Kasumi-1 (cell line): ENCODE data around the gene ERICH4.
"Not testable (repeated sequence)": the region's sequence is repeated elsewhere in the genome, so short reads cannot be mapped to it uniquely, and the experiment has no call there.

Experiments
- DNase-seq, 2 experiments: peaks; one replicate each; lab custom pipeline; 2025; lab: John Stamatoyannopoulos, UW

Gene ERICH4

DNA sequence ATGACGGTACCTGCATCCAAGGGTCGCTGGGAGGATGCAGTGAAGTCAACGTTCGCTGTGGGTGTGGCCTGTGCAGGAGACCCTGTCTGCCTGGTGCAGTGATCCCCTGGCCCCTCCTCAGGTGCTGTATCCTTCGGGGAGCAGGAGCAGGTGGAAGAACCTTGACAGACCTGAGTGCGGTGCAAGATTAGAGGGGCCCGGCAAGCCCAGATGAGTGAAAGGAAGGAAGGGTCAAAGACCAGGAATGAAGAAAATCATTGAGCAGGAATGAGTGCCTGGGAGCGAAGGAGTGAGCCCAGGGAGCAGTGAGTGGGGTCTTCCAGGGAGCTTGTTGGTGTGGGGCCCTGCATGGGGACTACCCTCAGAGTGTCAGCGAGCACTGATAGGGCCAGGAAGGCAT lies 28.5 kb upstream of the ERICH4 start:
- no peak for DNase-seq

DNA sequence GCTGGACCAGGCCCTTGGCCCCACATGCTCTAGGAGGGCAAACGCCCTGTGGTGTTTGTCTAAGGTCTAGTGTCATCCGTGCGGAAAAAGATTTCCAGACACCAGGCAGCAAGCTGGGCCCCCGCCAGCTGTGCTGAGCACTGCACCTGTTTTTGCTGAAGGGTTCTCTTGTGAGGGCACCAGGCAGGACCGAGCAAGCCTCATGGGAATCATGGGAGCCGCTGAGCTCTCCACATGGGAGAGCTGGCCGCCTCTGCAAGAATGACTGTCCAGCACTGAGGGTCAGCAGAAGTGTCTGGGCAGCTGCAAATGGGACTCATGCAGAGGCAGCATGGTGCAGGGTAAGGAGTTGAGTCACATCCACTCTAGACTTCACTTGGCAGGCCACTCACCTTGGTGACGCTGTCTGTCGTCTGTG lies 27.8 kb upstream of the ERICH4 start:
- no peak for DNase-seq

DNA sequence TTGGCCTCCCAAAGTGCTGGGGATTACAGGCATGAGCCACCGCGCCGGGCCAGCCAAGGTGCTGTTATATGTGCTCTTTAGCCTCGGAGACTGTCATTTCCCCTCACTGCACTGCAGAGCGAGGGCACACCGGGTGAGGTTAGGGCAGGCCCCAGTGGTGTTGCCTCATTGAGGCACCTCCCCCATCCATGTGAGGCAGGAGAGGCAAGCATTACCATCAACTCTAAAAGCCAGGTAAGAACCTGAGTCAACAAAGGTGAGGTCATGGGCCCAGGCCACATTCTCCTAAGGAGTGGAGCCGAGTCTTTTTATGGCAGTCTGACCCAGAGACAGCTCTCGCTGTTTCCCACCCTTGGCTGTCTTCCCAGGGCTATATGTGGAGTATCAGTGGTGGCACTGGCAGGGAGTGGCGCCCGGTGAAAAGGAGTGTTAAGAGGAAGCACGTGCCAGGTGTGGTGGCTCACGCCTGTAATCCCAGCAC lies 26.7 kb upstream of the ERICH4 start:
- DNase-seq = no peak

DNA sequence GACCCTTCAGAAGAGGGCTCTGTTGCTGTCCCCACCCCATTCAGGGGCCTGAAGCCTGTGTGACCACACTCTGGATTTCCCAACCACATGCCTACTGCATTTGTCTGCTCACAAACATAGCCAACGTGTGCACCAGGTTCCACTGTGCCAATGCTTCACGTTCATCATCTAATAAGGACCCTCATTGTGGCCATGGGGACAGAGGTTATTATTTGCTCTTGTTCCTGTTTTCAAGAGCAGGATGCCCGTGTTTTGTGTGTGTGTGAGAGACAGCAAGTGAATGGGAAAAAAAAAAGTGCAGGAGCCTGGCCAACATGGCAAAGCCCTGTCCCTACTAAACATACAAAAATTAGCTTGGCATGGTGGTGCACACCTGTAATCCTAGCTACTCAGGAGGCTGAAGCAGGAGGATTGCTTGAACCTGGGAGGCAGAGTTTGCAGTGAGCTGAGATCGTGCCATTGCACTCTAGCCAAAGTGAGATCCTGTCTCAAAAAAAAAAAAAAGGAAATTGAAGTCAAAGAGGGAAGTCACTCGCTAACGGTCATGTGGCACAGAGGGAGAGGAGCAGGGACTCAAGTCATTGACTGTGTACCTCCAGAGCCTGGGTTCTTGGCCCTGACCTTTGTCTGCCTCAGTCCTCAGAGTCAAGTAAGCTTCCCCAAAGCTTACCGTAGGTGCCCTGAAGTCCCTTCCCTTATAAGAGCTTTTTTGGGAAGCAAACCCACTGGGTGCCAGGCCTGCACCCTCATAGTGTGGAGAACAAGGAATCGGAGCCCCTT lies 22.7 kb upstream of the ERICH4 start:
- DNase-seq = peak; percentile 81 to 82

DNA sequence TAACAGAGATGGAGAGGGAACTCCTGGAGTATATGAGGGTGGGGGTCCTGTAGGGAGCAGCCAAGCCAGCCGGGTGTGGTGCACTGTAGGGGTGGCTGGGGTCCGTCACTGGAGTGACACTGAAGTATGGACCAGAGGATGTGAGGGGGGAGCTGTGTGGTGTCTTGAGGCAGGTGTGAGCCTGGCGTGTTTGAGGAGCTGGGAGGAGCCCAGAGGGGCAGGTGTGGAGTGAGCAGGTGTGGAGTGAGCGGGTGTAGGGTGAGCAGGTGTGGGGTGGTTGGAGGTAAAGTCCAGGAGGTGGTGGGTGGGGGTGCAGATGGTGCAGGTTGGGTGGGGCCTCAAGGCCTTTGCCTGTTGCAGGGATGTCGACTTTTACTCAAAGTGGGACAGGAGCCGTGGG lies 21.6 kb upstream of the ERICH4 start:
- DNase-seq = no peak

DNA sequence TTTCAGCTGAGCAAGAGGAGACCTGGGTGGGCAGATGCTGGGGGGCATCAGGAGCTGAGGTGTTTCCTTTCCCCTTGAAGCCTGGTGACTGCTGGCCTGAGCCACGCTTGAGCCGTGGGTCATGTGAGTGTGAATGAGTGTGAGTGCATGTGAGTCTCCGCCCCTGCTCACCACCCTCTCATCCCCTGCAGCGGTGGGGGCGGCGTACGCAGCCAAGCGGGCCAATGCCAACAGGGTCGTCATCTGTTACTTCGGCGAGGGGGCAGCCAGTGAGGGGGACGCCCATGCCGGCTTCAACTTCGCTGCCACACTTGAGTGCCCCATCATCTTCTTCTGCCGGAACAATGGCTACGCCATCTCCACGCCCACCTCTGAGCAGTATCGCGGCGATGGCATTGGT lies 21.0 kb upstream of the ERICH4 start:
- DNase-seq = no peak

DNA sequence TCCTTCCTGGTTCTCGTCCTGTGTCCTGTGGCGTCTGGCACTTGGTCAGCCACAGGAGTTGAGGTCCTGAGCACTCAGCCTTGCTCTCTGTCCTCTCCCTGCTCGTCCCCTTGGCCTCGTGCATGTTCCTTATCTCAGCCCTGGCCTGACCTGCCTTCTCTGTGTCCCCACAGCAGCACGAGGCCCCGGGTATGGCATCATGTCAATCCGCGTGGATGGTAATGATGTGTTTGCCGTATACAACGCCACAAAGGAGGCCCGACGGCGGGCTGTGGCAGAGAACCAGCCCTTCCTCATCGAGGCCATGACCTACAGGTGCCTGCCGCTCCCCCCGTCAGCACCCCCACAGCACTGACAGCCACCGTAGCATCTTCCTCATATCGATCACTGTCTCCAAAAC lies 20.5 kb upstream of the ERICH4 start:
- DNase-seq = no peak

DNA sequence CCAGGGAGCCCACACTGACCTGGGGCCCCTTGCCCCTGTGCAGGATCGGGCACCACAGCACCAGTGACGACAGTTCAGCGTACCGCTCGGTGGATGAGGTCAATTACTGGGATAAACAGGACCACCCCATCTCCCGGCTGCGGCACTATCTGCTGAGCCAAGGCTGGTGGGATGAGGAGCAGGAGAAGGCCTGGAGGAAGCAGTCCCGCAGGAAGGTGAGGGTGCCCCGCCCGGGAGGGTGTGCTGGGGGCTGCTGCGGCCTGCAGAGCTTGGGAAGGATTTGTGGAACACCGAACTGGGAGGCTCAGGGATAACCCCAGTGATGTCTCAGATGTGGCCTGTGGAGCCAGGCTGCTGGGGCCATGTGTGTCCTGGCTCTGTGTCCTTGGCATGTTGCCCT lies 20.0 kb upstream of the ERICH4 start:
- no peak for DNase-seq

DNA sequence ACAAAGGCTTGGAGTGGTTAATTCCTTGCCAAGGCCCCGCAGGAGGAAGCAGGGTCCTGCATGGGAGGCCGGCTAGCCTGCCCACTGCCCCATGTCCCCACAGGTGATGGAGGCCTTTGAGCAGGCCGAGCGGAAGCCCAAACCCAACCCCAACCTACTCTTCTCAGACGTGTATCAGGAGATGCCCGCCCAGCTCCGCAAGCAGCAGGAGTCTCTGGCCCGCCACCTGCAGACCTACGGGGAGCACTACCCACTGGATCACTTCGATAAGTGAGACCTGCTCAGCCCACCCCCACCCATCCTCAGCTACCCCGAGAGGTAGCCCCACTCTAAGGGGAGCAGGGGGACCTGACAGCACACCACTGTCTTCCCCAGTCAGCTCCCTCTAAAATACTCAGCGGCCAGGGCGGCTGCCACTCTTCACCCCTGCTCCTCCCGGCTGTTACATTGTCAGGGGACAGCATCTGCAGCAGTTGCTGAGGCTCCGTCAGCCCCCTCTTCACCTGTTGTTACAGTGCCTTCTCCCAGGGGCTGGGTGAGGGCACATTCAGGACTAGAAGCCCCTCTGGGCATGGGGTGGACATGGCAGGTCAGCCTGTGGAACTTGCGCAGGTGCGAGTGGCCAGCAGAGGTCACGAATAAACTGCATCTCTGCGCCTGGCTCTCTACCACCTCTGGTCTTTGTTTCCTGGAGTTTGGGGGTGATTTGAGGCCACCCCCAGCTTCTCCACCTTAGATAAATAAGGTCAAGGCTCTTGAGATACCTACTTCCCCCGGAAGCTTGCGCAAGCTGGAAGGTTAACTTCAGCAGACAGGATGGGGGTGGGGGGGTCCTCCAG lies 18.4 kb upstream of the ERICH4 start:
- DNase-seq = no peak

DNA sequence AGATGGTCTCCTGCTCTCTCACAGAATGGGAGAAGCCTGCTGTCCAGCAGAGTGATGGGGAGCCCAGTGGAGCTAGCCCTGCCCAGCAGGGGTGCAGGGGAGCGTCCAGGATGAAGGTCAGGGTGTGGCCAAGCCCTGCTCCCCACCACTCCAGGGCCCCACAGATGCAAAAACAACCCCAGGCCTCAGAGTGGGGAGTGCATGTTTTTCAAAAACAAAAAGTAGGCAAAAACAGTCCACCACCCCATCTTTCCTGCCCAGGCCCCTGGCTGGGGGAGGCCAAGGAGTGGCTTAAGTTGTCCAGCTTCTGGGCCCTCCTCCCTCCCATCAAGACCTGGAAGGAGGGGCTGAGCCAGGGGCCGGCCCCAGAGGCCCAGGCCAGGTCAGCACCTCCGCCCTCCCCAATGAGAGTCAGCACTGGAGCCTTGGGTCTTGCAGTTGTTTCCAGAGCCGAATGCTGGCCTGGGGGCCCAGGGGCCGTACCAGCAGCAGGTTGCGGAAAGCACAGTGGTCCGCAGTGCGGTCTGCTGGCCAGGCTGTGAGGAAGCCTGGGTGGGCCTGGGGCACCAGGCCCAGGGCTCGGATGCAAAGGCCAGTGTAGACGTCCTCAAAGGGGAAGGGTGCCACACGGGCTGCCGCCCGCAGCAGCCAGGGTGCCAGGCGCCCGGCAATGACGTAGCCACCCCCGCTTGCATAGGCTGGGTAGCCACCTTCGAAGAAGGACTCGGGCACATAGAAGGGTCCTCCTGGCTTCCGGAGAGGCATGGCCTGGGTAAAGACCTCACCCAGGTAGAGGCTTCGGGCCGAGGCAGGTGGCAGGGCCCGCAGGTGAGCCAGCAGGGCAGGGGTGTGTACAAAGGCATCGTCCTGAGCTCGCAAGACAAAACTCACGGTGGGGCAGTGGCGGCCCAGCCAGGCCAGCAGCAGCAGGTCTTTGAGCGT lies 17.5 kb upstream of the ERICH4 start:
- DNase-seq = no peak

DNA sequence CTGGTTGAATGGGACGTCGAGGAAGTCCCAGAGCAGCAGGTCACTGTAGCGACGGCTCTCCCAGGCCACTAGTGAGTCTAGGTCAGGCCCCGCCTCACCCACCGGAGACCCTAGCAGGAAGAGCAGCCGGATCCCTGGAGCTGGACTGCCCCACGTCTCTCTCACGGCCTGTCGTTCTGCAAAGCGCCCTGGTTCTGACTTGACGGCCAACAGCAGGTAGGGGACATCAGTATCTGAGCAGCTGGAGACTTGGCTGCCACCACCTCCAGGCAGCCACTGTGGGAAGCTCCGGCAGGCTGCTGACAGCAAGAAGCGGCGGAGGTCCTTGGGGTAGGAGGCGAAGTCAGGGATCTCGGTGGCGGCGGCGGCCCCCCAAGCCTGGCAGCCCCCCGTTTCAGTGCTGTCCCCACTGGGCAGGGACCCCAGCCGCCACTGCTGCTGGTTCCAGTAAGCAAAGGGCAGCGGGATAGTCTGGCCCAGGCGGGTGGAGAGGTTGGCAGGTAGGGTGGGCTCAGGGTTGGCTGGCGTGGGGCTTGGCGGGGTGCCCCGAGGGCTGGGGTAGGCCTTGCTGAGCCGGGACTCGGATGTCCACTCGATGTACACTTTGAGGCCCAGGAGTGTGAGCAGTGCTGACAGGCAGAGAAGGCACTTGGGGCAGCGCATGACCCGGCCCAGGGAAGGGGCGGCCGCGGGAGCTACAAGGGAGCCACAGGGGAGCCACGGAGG lies 16.7 kb upstream of the ERICH4 start:
- DNase-seq = no peak

DNA sequence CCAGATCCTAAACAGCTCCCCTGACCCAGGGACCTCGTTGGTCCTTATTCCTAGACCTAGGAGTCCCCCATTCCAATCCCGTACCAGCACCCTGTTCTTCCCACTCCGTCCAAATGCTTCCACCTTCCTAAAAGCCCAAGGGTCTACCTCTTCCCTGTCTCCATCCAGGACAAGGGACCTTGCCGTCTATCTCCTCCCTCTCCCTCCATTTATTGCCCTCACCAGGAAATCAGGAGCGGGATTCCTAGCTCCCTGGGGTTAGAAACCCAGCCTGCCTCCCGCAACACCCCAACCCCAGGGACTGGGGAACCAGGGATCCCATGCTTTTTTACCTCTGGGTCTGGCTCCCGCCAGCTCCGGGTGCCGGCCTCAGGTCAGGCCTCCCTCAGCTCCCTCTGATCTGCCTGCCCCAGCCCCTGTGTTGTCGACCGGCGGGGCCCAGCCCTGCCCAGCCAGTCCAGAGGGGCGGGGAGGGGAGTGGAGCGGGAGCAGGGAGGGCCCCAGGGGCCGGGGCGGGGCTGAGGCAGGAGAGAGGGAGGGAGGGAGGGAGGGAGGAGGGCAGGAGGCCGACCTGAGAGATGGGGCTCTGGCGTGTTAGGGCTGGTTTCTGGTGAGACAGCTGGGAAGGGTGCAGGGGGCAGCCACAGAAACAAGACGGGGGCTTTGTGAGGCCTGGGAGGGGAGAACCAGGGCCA lies 15.9 kb upstream of the ERICH4 start, which contains the start of gene B3GNT8:
B3GNT8 (minus strand) TSS at position 423 of the 695 bp plus-strand sequence. CDS start 596 bp downstream, outside the sequence.
- DNase-seq = peak; percentile 70 to 71

DNA sequence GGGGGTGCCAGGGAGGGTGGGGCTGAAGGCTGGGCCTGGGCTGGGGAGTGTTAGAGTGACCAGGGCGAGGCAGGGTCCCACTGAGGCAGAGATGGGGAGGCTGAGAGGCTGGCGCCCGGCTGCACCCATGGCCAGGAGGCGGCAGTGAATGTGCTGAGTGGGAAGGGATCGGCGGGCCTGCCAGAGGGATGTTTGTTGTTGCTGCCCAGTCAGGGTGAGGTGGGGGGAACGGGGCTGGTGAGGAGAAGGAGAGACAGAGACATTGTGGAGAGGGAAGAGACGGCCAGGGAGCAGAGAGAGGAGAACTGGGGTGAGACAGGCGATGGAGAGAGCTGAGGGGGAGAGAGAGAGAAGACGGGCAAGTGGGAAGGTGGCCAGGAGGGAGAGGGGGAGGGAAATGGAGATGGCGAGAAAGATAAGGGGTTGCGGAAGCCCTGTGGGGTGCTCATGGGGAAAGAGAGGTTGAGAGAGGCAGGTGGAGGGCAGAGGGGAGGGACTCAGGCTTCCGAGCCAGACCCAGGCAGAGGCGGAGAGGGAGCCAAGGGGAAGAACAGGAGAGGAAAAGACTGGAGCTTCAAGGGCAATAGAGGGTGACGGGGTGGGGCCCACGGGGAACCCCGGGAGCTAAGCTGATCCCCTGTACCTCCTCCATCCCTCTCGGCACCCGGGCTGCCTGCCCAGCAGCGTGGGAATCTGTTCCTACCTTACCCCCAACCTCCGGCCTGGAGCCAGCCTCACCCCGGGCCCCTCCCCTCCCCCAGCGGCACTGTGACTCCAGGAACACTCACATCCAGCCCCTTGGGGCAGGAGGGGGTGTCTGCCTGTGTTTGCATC lies 15.1 kb upstream of the ERICH4 start:
- DNase-seq = peak; percentile 59 to 61

DNA sequence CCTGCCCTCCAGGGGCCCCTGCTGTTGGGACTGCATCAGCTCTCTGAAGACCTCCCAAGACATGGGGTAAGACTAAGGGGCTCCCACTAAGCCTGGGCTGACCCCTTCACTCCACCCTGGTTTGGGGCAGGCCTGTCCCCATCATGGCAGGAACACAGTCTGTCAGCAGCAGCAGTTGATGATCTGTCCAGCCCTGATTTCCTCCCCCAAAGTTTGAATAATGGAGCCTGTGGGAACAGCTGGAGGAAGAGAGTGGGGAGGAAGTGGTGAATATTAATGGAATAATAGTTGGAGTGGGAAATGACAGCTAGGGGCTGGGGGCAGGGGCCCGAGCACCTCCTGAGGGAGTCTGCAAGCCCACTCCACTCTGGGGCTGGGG lies 14.5 kb upstream of the ERICH4 start:
- no peak for DNase-seq

DNA sequence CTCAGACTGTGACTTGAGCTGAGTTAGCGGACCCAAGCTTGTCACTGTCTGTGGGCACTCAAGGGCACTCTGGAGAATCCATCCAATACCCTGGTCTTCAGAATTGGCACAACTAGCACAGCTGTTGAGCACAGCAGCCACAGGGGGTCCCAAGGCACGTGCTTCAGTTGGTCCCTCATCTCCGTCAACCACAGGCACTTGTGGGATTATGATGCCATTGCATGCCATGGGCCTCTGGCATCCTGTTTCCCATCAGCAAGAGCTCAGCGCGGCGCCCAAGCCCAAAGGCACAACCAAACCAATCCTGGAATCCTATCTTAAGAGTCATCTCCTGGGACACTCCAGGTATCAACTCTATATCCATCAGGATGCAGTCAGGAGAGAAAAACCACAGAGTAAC lies 12.0 kb upstream of the ERICH4 start:
- no peak for DNase-seq

DNA sequence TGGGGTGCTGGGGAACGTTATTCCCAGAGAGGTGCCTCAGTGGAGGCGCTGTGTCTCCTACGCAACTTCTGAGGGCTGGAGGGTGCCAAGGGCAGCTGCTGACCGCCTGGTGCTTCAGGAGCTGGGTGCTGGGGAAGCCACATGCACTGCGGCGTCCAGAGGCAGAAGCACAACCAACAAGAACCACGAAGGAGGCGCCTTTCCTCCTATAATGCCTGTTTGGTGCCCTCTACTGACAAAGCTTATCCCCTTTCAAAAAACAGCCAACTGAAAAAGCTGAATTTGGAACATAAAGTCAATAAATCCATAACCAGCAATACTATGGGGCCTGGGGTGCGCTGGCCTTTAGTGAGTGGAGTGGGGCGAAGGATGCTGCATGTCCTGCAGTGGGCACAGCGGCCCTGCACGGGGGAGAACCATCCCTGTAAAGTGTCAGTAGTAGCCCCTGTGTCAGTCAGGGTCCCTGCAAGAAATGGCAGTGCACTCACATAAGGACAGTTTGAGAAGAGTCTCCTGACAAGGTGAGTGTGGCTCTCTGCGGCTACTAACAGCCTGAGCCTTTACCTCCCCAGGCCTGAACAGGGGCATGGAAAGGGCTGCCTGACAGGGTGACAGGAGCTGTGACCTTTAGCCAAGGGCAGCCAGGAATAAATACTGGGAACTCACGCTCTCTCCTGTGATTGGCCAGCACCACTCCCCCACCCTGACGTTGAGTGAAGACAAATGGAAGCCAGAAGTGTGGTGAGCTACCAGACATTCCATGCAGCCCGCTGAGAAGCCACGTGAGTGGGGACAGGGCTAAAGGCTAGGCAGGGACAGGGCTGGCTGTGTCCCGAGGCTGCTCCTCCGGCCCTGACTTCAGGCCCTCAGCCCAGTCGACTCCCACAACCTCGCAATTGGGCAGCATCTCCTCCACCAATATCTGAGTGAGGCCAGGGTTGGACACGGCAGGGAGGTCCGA lies 11.2 kb upstream of the ERICH4 start:
- DNase-seq = peak; percentile 79 to 86

DNA sequence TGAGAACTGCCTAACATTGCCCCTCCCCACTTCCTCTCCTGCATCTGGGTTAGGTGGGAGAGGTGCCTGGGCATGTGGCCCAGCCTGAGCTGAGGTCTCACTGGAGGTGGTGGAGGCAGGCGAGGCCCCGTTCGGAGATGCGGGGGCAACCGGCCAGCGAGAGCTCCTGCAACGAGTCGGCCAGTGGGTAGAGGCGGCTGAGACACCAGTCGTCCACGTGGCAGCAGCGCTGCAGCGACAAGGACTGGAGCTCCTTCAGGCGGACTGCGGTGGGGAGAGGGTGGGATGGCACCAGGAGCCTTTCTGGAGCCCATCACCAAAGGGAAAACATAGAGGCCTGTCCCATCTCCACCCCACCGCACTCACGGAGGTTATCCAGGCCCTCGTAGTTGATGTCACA lies 9.8 kb upstream of the ERICH4 start:
- no peak for DNase-seq

DNA sequence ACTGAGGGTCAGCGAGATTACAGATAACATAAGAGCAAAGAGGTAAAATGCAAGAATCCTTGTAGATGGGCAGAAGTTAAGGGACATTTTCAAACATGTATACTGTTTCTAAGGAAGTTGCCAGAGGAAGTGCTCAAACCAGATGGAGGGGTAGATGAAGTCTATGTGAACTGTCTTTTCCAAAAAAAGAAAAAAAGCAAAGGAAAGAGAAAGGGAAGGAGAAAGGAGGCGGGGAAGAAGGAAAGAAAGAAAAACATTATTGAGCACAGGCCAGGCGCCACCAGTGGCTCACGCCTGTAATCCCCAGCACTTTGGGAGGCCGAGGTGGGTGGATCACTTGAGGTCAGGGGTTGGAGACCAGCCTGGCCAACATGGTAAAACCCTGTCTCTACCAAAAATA lies 8.5 kb upstream of the ERICH4 start:
- DNase-seq = peak; percentile 50 to 73

DNA sequence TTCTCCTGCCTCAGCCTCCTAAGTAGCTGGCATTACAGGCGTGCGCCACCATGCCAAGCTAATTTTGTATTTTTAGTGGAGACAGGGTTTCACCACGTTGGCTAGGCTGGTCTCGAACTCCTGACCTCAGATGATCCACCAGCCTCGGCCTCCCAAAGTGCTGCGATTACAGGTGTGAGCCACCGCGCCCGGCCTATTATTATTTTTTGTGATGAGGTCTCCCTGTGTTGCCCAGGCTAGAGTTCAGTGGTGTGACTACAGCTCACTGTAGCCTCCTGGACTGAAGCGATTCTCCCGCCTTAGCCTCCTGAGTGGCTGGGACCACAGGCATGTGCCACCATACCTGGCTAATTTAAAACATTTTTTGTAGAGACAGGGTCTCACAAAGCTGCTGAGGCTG lies 7.6 kb upstream of the ERICH4 start:
- not testable (repeated sequence) for DNase-seq
